Heart right ventricle (tissue), 16 donors: ENCODE data around the gene NEBL. TPM values are rescaled to one million over a fixed set of nuclear protein-coding genes. Genes with fewer than 3 reads are reported as not detected.

Experiments used
- ATAC-seq, 8 donors: fragments of 200-7000 bp; cut with Tn5 transposase; one replicate each; pipeline ENCODE4 v1.9.1; 2020; ENCODE audit warnings: mild to moderate bottlenecking in 8 of 8, moderate library complexity in 8 of 8, moderate number of reproducible peaks in 1 of 8
- DNase-seq, 2 donors: peaks; one replicate each; pipeline ENCODE4 v3.0.0-alpha.2; 2020
- H3K27ac ChIP-seq, 10 donors: fragments of 200-600 bp; sonication (generic) in 2 of 10; one replicate each; pipeline versions ENCODE4 v1.5.0 to v1.8.0; 2020 to 2022; ENCODE audit warnings: mild to moderate bottlenecking in 3 of 10
- H3K27me3 ChIP-seq, 7 donors: fragments of 200-600 bp; one replicate each; pipeline ENCODE4 v1.8.0; 2021 to 2022; ENCODE audit warnings: mild to moderate bottlenecking in 2 of 7
- H3K36me3 ChIP-seq, 9 donors: fragments of 200-600 bp; sonication (generic) in 1 of 9; one replicate each; pipeline versions ENCODE4 v1.5.0 to v1.8.0; 2020 to 2022; ENCODE audit warnings: mild to moderate bottlenecking in 2 of 9
- H3K4me1 ChIP-seq, 9 donors: fragments of 200-600 bp; sonication (generic) in 1 of 9; one replicate each; pipeline versions ENCODE4 v1.5.0 to v1.8.0; 2020 to 2022; ENCODE audit warnings: mild to moderate bottlenecking in 4 of 9
- H3K4me3 ChIP-seq, 10 donors: fragments of 200-600 bp; sonication (generic) in 2 of 10; one replicate each; pipeline versions ENCODE4 v1.5.0 to v1.8.0; 2020 to 2022; ENCODE audit warnings: mild to moderate bottlenecking in 7 of 10, moderate library complexity in 2 of 10
- H3K9me3 ChIP-seq, 11 donors: fragments of 200-600 bp in 10 of 11; sonication (generic) in 2 of 11; one replicate each; pipeline versions ENCODE4 v1.5.0 to v1.8.0; 2013 to 2022; ENCODE audit warnings: mild to moderate bottlenecking in 2 of 11, control low read depth in 1 of 11, moderate library complexity in 1 of 11
- CTCF ChIP-seq, 9 donors: fragments of 200-600 bp; sonication (generic) in 2 of 9; IDR thresholded peaks; one replicate each; pipeline versions ENCODE4 v1.5.0 to v1.8.0; 2021 to 2022; ENCODE audit warnings: antibody characterized with exemption in 9 of 9, mild to moderate bottlenecking in 5 of 9, moderate library complexity in 1 of 9
- whole genome bisulfite sequencing, 2 donors: extraction: QIAGEN DNeasy Blood & Tissue Kit; methylation state at CpG; one replicate each; pipeline ENCODE4 v1.1.7; 2013; ENCODE audit warnings: inconsistent platforms in 1 of 2; 5-methylcytosine and 5-hydroxymethylcytosine counted together
- intact Hi-C, 10 donors: fragments of 100-400 bp; cut with DNase I; formaldehyde crosslinking; loops; one replicate each; pipeline versions ENCODE4 v1.11.1 to v1.14.2; 2022
- polyA plus RNA-seq, 2 donors: library from polyadenylated mRNA; stranded (reverse); fragments of 200-250 nt; gene quantifications; one replicate each; pipeline ENCODE4 v1.2.3, GENCODE V29; 2013
- total RNA-seq, 10 donors: library from RNA; stranded (reverse); fragmentation: NEBNext Ultra II Directional in 3 of 10; extraction: Animal tissue kit (Norgen Biotek cat#: 25700) in 3 of 10; gene quantifications; one replicate each; pipeline versions ENCODE4 v1.2.1 to v1.2.4, GENCODE V29; 2021 to 2023
- donor health status: Arrhythmogenic right ventricular cardiomyopathy.
- donor health status: ischemic (EF 13 %, LVEDD 7.1; RV severe dilation, severe dysfunction).
- donor health status: healthy with polysubstance abuse.
- donor health status: DM: no; HTN: yes; CAD: no.
- donor health status: DM: no; HTN: no; CAD: no.
- donor health status: ischemic (EF 25% LVEDD 6.9; RV normal size, moderate dysfunction).
- donor health status: ischemic (EF 25% LVEDD 5.7; RV mildly dilated, moderate dysfunction).
- donor health status: healthy.
- donor health status: DM: yes; HTN: yes; CAD: no.
- donor health status: Ischemic cardiomyopathy.
- donor health status: ischemic (EF 35%, LVEDD 5.7; RV mildly dilated, moderate dysfunction).
- donor health status: nonischemic (EF 11% LVEDD 7.7; RV severe dilation, severe dysfunction).
- donor health status: DM: yes; HTN: yes; CAD: no.
- donor health status: PGD.
- donor health status: ischemic (EF 29% LVEDD 5.4; RV normal size, mild dysfunction).
- donor health status: nonischemic (EF 23%, LVEDD 6.1; RV moderate dilation, normal function).

NEBL gene
- total and polyA plus RNA-seq, 12 donors = 113 to 899 (median 722) TPM

GRCh38 chr10:20936396-20936795 lies 39.3 kb upstream of the NEBL start:
- ATAC-seq (no peak), DNase-seq (no peak)
- Histone ChIP-seq H3K9me3 (peaks cover 0 to 4% (median 0%) of the 10 kb centered on the region in 11 donors), H3K4me3 (no peak overlapping the region), H3K27me3 (no peaks in the 10 kb centered on the region), H3K27ac (no peak overlapping the region), H3K36me3 (no peaks in the 10 kb centered on the region), H3K4me1 (peaks cover 0 to 3% (median 0%) of the 10 kb centered on the region in 9 donors)
- intact Hi-C loops = no loop called here
- no peak for TF ChIP-seq CTCF (IDR thresholded peaks at IDR 0.05)

GRCh38 chr10:20935931-20936330 lies 38.8 kb upstream of the NEBL start:
- intact Hi-C loops = no loop called here
- H3K4me3 ChIP-seq = no peak overlapping the region
- TF ChIP-seq CTCF (IDR thresholded peaks at IDR 0.05) = no peak
- H3K36me3 ChIP-seq = no peaks in the 10 kb centered on the region
- no peak overlapping the region for H3K27ac ChIP-seq
- no peak for ATAC-seq
- H3K27me3 ChIP-seq = no peaks in the 10 kb centered on the region
- WGBS, 2 donors = 61 to 81% methylated on average over 2 of the region's 2 CpGs
- DNase-seq = no peak
- H3K9me3 ChIP-seq = peaks cover 0 to 4% (median 0%) of the 10 kb centered on the region in 11 donors
- H3K4me1 ChIP-seq = peaks cover 0 to 3% (median 0%) of the 10 kb centered on the region in 9 donors

- no peak for ATAC-seq
- intact Hi-C loops = no loop called here
- Histone ChIP-seq H3K9me3 (peaks cover 0 to 4% (median 0%) of the 10 kb centered on the region in 11 donors), H3K4me1 (peaks cover 0 to 3% (median 0%) of the 10 kb centered on the region in 9 donors), H3K27me3 (no peaks in the 10 kb centered on the region), H3K36me3 (no peaks in the 10 kb centered on the region), H3K27ac (no peak overlapping the region), H3K4me3 (no peak overlapping the region)
- no peak for DNase-seq
- TF ChIP-seq CTCF (IDR thresholded peaks at IDR 0.05) = no peak
- 73 to 75% methylated on average over 8 of the region's 8 CpGs for WGBS, 2 donors
Measured at GRCh38 chr10:20935301-20935700, 38.2 kb upstream of the NEBL start.

- peaks cover 0 to 3% (median 0%) of the 10 kb centered on the region in 9 donors for H3K4me1 ChIP-seq
- WGBS, 2 donors = 47 to 50% methylated on average over 2 of the region's 2 CpGs
- H3K27me3 ChIP-seq = no peaks in the 10 kb centered on the region
- intact Hi-C loops = no loop called here
- no peak overlapping the region for H3K4me3 ChIP-seq
- ATAC-seq (no peak), DNase-seq (no peak)
- H3K27ac ChIP-seq = no peak overlapping the region
- H3K9me3 ChIP-seq = peaks cover 0 to 4% (median 0%) of the 10 kb centered on the region in 11 donors
- no peaks in the 10 kb centered on the region for H3K36me3 ChIP-seq
- TF ChIP-seq CTCF (IDR thresholded peaks at IDR 0.05) = no peak
Measured at GRCh38 chr10:20933705-20934104, 36.6 kb upstream of the NEBL start.
